ENCODE measurements around the gene IYD. TPM values are rescaled to one million over a fixed set of nuclear protein-coding genes. Genes with fewer than 3 reads are reported as not detected.

Gene IYD
- total RNA-seq, 1 experiment from 2014 or later, result 32.6 TPM

DNA sequence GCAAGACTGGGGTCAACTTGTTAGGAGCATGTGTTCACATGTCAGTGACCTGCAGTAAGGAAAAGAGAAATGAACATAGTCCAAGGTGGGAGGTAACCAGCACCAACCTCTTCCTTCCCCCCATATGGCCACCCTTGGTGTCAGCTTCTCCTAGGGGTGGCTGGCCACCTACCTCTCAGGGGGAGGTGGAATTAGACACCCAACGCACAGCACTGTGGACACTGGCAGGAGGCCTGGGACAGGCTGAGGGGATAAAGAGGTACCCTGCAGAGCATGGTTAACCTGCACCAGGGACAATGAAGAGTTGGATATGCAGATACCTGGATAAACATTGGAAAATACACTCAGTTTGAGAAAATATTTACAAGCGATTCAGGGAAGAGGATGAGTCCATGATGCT lies 84.5 kb downstream of the IYD start:
- H3K4me3 ChIP-seq (ENCODE audit: low read depth, low read length), result no peak overlapping the region
- Mint-ChIP-seq H3K4me1 (ENCODE audit: low read depth, unreplicated experiment) (peaks cover 35% of the 10 kb centered on the region), H3K27ac (ENCODE audit: unreplicated experiment) (no peak overlapping the region), H3K27me3 (ENCODE audit: insufficient read depth, unreplicated experiment) (no peaks in the 10 kb centered on the region), H3K4me3 (ENCODE audit: unreplicated experiment) (no peak overlapping the region), H3K36me3 (ENCODE audit: insufficient read depth, unreplicated experiment) (no peaks in the 10 kb centered on the region), H3K9me3 (ENCODE audit: unreplicated experiment) (no peaks in the 10 kb centered on the region)
- BruUV-seq (replicated peaks), result no TSS peak
- POLR2A ChIA-PET, result no interaction called here
- no peaks in the 10 kb centered on the region for H3K36me3 ChIP-seq (ENCODE audit: control insufficient read depth, insufficient read depth, low read length)
- TF ChIP-seq, protein P1, sequence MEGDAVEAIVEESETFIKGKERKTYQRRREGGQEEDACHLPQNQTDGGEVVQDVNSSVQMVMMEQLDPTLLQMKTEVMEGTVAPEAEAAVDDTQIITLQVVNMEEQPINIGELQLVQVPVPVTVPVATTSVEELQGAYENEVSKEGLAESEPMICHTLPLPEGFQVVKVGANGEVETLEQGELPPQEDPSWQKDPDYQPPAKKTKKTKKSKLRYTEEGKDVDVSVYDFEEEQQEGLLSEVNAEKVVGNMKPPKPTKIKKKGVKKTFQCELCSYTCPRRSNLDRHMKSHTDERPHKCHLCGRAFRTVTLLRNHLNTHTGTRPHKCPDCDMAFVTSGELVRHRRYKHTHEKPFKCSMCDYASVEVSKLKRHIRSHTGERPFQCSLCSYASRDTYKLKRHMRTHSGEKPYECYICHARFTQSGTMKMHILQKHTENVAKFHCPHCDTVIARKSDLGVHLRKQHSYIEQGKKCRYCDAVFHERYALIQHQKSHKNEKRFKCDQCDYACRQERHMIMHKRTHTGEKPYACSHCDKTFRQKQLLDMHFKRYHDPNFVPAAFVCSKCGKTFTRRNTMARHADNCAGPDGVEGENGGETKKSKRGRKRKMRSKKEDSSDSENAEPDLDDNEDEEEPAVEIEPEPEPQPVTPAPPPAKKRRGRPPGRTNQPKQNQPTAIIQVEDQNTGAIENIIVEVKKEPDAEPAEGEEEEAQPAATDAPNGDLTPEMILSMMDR (IDR thresholded peaks at IDR 0.05; ENCODE audit: insufficient read depth in 1 of 2, low read depth in 1 of 2, low read length in 1 of 2, severe bottlenecking in 1 of 2, unreplicated experiment in 1 of 2), result no peak
- peaks cover 26% of the 10 kb centered on the region for H3K4me1 ChIP-seq
- no peaks in the 10 kb centered on the region for H3K9me3 ChIP-seq
- DNase-seq, result no peak
- H3K27me3 ChIP-seq (replicated peaks; ENCODE audit: control insufficient read depth, insufficient read depth, low read length), result no peaks in the 10 kb centered on the region
- intact Hi-C loops (cut with micrococcal nuclease; ENCODE audit: unreplicated experiment), result no loop called here
- CTCF ChIA-PET, result no interaction called here

Other genes starting within 250 kb of the IYD start
- gene PPP1R14C, start 226.0 kb upstream of the IYD start, total RNA-seq (2022), result 2.4 and 2.5 TPM in 2 replicates
- 32.8 and 35.0 TPM in 2 replicates for gene PLEKHG1, start 230.9 kb downstream of the IYD start, total RNA-seq (2022)